ENCODE data around the gene KRTAP10-11. TPM values are rescaled to one million over a fixed set of nuclear protein-coding genes. Genes with fewer than 3 reads are reported as not detected.

KRTAP10-11 gene
- total and polyA plus RNA-seq, 4 donors, result not detected

GRCh38 chr21:44691686-44692085, 45.5 kb downstream of the KRTAP10-11 start:
- no peaks in the 10 kb centered on the region for H3K27me3 ChIP-seq (ENCODE audit: control insufficient read depth, insufficient read depth, low read length)
- no peak overlapping the region for H3K27ac ChIP-seq (ENCODE audit: low read depth, low read length)
- H3K4me3 ChIP-seq (ENCODE audit: low read depth, low read length), result no peak overlapping the region
- no CpG with 5 or more reads among the region's 2 CpGs for WGBS (ENCODE audit: insufficient coverage)
- no peak for DNase-seq (ENCODE audit: low read depth in 4 of 6, low spot score in 6 of 6)
- no peaks in the 10 kb centered on the region for H3K36me3 ChIP-seq (ENCODE audit: control insufficient read depth, insufficient read depth, low read length)
- peaks cover 5% of the 10 kb centered on the region for H3K4me1 ChIP-seq (ENCODE audit: control insufficient read depth, insufficient read depth, low read length)
- H3K9me3 ChIP-seq (ENCODE audit: control insufficient read depth, insufficient read depth, low read length), result peaks cover 2% of the 10 kb centered on the region

GRCh38 chr21:44692798-44693512, 46.7 kb downstream of the KRTAP10-11 start:
- no peak for DNase-seq (ENCODE audit: low read depth in 4 of 6, low spot score in 6 of 6)
- Histone ChIP-seq H3K4me3 (ENCODE audit: low read depth, low read length) (no peak overlapping the region), H3K4me1 (ENCODE audit: control insufficient read depth, insufficient read depth, low read length) (peaks cover 5% of the 10 kb centered on the region), H3K9me3 (ENCODE audit: control insufficient read depth, insufficient read depth, low read length) (peaks cover 2% of the 10 kb centered on the region), H3K36me3 (ENCODE audit: control insufficient read depth, insufficient read depth, low read length) (no peaks in the 10 kb centered on the region), H3K27ac (ENCODE audit: low read depth, low read length) (no peak overlapping the region), H3K27me3 (ENCODE audit: control insufficient read depth, insufficient read depth, low read length) (peaks cover 5% of the 10 kb centered on the region)
- WGBS (ENCODE audit: insufficient coverage), result no CpG with 5 or more reads among the region's 2 CpGs

GRCh38 chr21:44694776-44695175, 48.6 kb downstream of the KRTAP10-11 start:
- no peak for DNase-seq (ENCODE audit: low read depth in 4 of 6, low spot score in 6 of 6)
- H3K9me3 ChIP-seq (ENCODE audit: control insufficient read depth, insufficient read depth, low read length), result peaks cover 2% of the 10 kb centered on the region
- WGBS (ENCODE audit: insufficient coverage), result 74% methylated on average over 11 of the region's 11 CpGs
- H3K27ac ChIP-seq (ENCODE audit: low read depth, low read length), result no peak overlapping the region
- peaks cover 11% of the 10 kb centered on the region for H3K27me3 ChIP-seq (ENCODE audit: control insufficient read depth, insufficient read depth, low read length)
- H3K4me1 ChIP-seq (ENCODE audit: control insufficient read depth, insufficient read depth, low read length), result peaks cover 12% of the 10 kb centered on the region
- no peaks in the 10 kb centered on the region for H3K36me3 ChIP-seq (ENCODE audit: control insufficient read depth, insufficient read depth, low read length)
- no peak overlapping the region for H3K4me3 ChIP-seq (ENCODE audit: low read depth, low read length)

- peaks cover 12% of the 10 kb centered on the region for H3K4me1 ChIP-seq (ENCODE audit: control insufficient read depth, insufficient read depth, low read length)
- WGBS (ENCODE audit: insufficient coverage), result 63% methylated on average over 7 of the region's 8 CpGs
- no peaks in the 10 kb centered on the region for H3K36me3 ChIP-seq (ENCODE audit: control insufficient read depth, insufficient read depth, low read length)
- no peak overlapping the region for H3K4me3 ChIP-seq (ENCODE audit: low read depth, low read length)
- H3K27ac ChIP-seq (ENCODE audit: low read depth, low read length), result no peak overlapping the region
- H3K27me3 ChIP-seq (ENCODE audit: control insufficient read depth, insufficient read depth, low read length), result peaks cover 11% of the 10 kb centered on the region
- no peak for DNase-seq (ENCODE audit: low read depth in 4 of 6, low spot score in 6 of 6)
- H3K9me3 ChIP-seq (ENCODE audit: control insufficient read depth, insufficient read depth, low read length), result peaks cover 2% of the 10 kb centered on the region
Observed at GRCh38 chr21:44695184-44695583, 49.0 kb downstream of the KRTAP10-11 start.

GRCh38 chr21:44695641-44696040, 49.4 kb downstream of the KRTAP10-11 start:
- Histone ChIP-seq H3K9me3 (ENCODE audit: control insufficient read depth, insufficient read depth, low read length) (peaks cover 2% of the 10 kb centered on the region), H3K4me3 (ENCODE audit: low read depth, low read length) (no peak overlapping the region), H3K27ac (ENCODE audit: low read depth, low read length) (no peak overlapping the region), H3K36me3 (ENCODE audit: control insufficient read depth, insufficient read depth, low read length) (no peaks in the 10 kb centered on the region), H3K27me3 (ENCODE audit: control insufficient read depth, insufficient read depth, low read length) (peaks cover 15% of the 10 kb centered on the region), H3K4me1 (ENCODE audit: control insufficient read depth, insufficient read depth, low read length) (peaks cover 12% of the 10 kb centered on the region)
- DNase-seq (ENCODE audit: low read depth in 4 of 6, low spot score in 6 of 6), result no peak
- 86% methylated on average over 8 of the region's 8 CpGs for WGBS (ENCODE audit: insufficient coverage)

- peaks cover 2% of the 10 kb centered on the region for H3K9me3 ChIP-seq (ENCODE audit: control insufficient read depth, insufficient read depth, low read length)
- H3K27me3 ChIP-seq (ENCODE audit: control insufficient read depth, insufficient read depth, low read length), result peaks cover 22% of the 10 kb centered on the region
- no peak for DNase-seq (ENCODE audit: low read depth in 4 of 6, low spot score in 6 of 6)
- H3K36me3 ChIP-seq (ENCODE audit: control insufficient read depth, insufficient read depth, low read length), result no peaks in the 10 kb centered on the region
- WGBS (ENCODE audit: insufficient coverage), result 81% methylated on average over 8 of the region's 10 CpGs
- no peak overlapping the region for H3K4me3 ChIP-seq (ENCODE audit: low read depth, low read length)
- H3K4me1 ChIP-seq (ENCODE audit: control insufficient read depth, insufficient read depth, low read length), result peaks cover 12% of the 10 kb centered on the region
- no peak overlapping the region for H3K27ac ChIP-seq (ENCODE audit: low read depth, low read length)
Observed at GRCh38 chr21:44696572-44696971, 50.4 kb downstream of the KRTAP10-11 start.

Small RNA genes lying within 50 kb of the gene (small RNA-seq; reads per million reads assigned to genes)
- gene KRTAP12-6P (ENCODE audit: low replicate concordance), result not detected

Other genes starting within 250 kb of the KRTAP10-11 start
- gene LRRC3, start 190.9 kb upstream of the KRTAP10-11 start, total RNA-seq, result 1 to 10 TPM; 1.4 to 2.4 TPM
- gene LRRC3, start 190.9 kb upstream of the KRTAP10-11 start, polyA plus RNA-seq (ENCODE audit: insufficient read length in 2 of 2), result 1 to 10 TPM; 4.4 to 6.5 TPM
- not detected for gene KRTAP10-1, start 106.2 kb upstream of the KRTAP10-11 start, total RNA-seq
- not detected for gene KRTAP10-1, start 106.2 kb upstream of the KRTAP10-11 start, polyA plus RNA-seq (ENCODE audit: insufficient read length in 2 of 2)
- not detected for gene KRTAP10-2, start 94.9 kb upstream of the KRTAP10-11 start, total RNA-seq
- gene KRTAP10-2, start 94.9 kb upstream of the KRTAP10-11 start, polyA plus RNA-seq (ENCODE audit: insufficient read length in 2 of 2), result not detected
- not detected for gene KRTAP10-3, start 87.6 kb upstream of the KRTAP10-11 start, total RNA-seq
- gene KRTAP10-3, start 87.6 kb upstream of the KRTAP10-11 start, polyA plus RNA-seq (ENCODE audit: insufficient read length in 2 of 2), result not detected
- not detected for gene KRTAP10-4, start 72.7 kb upstream of the KRTAP10-11 start, total RNA-seq
- gene KRTAP10-4, start 72.7 kb upstream of the KRTAP10-11 start, polyA plus RNA-seq (ENCODE audit: insufficient read length in 2 of 2), result not detected
- gene KRTAP10-5, start 65.8 kb upstream of the KRTAP10-11 start, total RNA-seq, result not detected
- gene KRTAP10-5, start 65.8 kb upstream of the KRTAP10-11 start, polyA plus RNA-seq (ENCODE audit: insufficient read length in 2 of 2), result not detected
- gene KRTAP10-6, start 53.9 kb upstream of the KRTAP10-11 start, total RNA-seq, result not detected
- gene KRTAP10-6, start 53.9 kb upstream of the KRTAP10-11 start, polyA plus RNA-seq (ENCODE audit: insufficient read length in 2 of 2), result not detected
- gene KRTAP10-7, start 45.8 kb upstream of the KRTAP10-11 start, total RNA-seq, result not detected
- not detected for gene KRTAP10-7, start 45.8 kb upstream of the KRTAP10-11 start, polyA plus RNA-seq (ENCODE audit: insufficient read length in 2 of 2)
- gene KRTAP10-8, start 34.3 kb upstream of the KRTAP10-11 start, total RNA-seq, result not detected
- gene KRTAP10-8, start 34.3 kb upstream of the KRTAP10-11 start, polyA plus RNA-seq (ENCODE audit: insufficient read length in 2 of 2), result not detected
- gene KRTAP10-9, start 19.3 kb upstream of the KRTAP10-11 start, total RNA-seq, result not detected
- gene KRTAP10-9, start 19.3 kb upstream of the KRTAP10-11 start, polyA plus RNA-seq (ENCODE audit: insufficient read length in 2 of 2), result not detected
- not detected for gene KRTAP10-10, start 9.1 kb upstream of the KRTAP10-11 start, total RNA-seq
- gene KRTAP10-10, start 9.1 kb upstream of the KRTAP10-11 start, polyA plus RNA-seq (ENCODE audit: insufficient read length in 2 of 2), result not detected
- gene KRTAP12-4, start 8.2 kb downstream of the KRTAP10-11 start, total RNA-seq, result not detected
- not detected for gene KRTAP12-4, start 8.2 kb downstream of the KRTAP10-11 start, polyA plus RNA-seq (ENCODE audit: insufficient read length in 2 of 2)
- not detected for gene KRTAP12-3, start 11.5 kb downstream of the KRTAP10-11 start, total RNA-seq
- not detected for gene KRTAP12-3, start 11.5 kb downstream of the KRTAP10-11 start, polyA plus RNA-seq (ENCODE audit: insufficient read length in 2 of 2)
- not detected for gene KRTAP12-2, start 20.5 kb downstream of the KRTAP10-11 start, total RNA-seq
- not detected for gene KRTAP12-2, start 20.5 kb downstream of the KRTAP10-11 start, polyA plus RNA-seq (ENCODE audit: insufficient read length in 2 of 2)
- gene KRTAP12-1, start 35.7 kb downstream of the KRTAP10-11 start, total RNA-seq, result not detected
- gene KRTAP12-1, start 35.7 kb downstream of the KRTAP10-11 start, polyA plus RNA-seq (ENCODE audit: insufficient read length in 2 of 2), result not detected
- gene KRTAP10-12, start 50.8 kb downstream of the KRTAP10-11 start, total RNA-seq, result not detected
- not detected for gene KRTAP10-12, start 50.8 kb downstream of the KRTAP10-11 start, polyA plus RNA-seq (ENCODE audit: insufficient read length in 2 of 2)
- gene TSPEAR, start 65.2 kb downstream of the KRTAP10-11 start, total RNA-seq, result under 1 TPM in 1 of 2 donors, not detected in 1; 0.66 TPM
- gene TSPEAR, start 65.2 kb downstream of the KRTAP10-11 start, polyA plus RNA-seq (ENCODE audit: insufficient read length in 2 of 2), result under 1 TPM; 0.24 to 0.33 TPM
- 10 to 100 TPM; 53.0 to 62.6 TPM for gene UBE2G2, start 155.4 kb downstream of the KRTAP10-11 start, total RNA-seq
- gene UBE2G2, start 155.4 kb downstream of the KRTAP10-11 start, polyA plus RNA-seq (ENCODE audit: insufficient read length in 2 of 2), result 100 to 1,000 TPM in 1 of 2 donors, 10 to 100 TPM in 1; 83.8 to 102 TPM
- gene SUMO3, start 171.6 kb downstream of the KRTAP10-11 start, total RNA-seq, result 10 to 100 TPM; 66.8 to 80.7 TPM
- 100 to 1,000 TPM; 144 to 159 TPM for gene SUMO3, start 171.6 kb downstream of the KRTAP10-11 start, polyA plus RNA-seq (ENCODE audit: insufficient read length in 2 of 2)
- gene PTTG1IP, start 227.3 kb downstream of the KRTAP10-11 start, total RNA-seq, result 100 to 1,000 TPM; 163 to 235 TPM
- gene PTTG1IP, start 227.3 kb downstream of the KRTAP10-11 start, polyA plus RNA-seq (ENCODE audit: insufficient read length in 2 of 2), result 100 to 1,000 TPM; 219 to 226 TPM

All from spinal cord (tissue), 10 donors.